NOMO-1 treated with dmso at 0.1 percent for 144 hours (cell line): ENCODE measurements around the gene RAB1A.
"Not testable (repeated sequence)": the region's sequence is repeated elsewhere in the genome, so short reads cannot be mapped to it uniquely, and the experiment has no call there.

Source experiments
- DNase-seq: peaks from one replicate; lab custom pipeline; 2025; ENCODE audit not compliant: unreplicated experiment; lab: John Stamatoyannopoulos, UW

The RAB1A gene

DNA sequence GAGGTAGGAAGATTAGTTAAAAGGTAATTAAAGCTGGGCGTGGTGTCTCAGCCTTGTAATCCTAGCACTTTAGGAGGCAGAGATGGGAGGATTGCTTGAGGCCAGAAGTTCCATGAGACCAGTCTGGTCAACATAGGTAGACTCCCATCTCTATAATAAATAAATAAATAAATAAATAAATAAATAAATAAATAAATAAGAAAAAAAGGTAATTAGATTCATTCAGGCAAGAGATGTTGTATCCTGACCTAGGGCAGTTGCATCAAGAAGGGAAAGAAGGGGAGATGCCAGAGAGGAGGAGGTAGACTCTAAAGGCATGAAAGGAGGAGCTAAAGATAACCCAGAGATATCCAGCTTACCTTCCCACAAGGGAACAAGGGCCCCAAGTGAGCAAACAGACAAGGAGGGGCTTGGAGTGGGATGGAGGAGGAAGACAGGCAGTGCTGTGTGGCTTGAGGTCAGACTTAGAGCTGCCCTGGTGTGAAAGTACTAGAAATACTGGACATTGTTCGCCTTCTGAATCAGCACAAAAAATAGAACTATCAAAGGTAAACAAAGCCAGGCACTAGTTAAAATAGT lies 7.4 kb upstream of the RAB1A start:
- DNase-seq, result no peak

DNA sequence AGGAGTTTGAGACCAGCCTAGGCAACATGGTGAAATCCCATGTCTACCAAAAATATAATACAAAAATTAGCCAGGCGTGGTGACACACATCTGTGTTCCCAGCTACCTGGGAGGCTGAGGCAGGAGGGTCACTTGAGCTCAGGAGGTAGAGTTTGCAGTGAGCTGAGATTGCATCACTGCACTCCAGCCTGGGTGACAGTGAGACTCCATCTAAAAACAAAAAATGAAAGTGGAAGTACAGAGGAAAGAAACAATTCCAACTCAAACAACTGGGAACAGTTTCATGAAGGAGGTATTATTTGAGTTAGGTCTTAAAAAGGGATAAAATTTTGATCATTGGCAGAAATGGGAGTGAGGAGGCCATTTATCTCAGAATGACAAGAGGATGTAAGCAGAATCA lies 6.3 kb upstream of the RAB1A start:
- no peak for DNase-seq

DNA sequence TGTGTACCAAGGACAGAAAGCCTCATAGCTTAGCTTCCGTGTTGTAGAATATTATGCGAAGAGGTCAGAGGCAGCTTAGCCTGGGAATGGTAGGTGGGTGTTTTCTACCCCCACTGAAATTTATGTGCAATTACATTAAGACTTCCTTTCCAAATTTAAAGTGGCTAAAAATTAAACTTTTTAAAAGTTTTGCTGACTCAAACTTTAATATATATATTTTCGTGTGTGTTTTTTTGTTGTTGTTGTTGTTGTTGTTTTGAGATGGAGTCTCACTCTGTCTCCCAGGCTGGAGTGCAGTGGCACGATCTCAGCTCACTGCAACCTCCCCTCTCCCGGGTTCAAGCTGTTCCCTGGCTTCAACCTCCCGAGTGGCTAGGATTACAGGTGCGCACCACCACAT lies 4.3 kb upstream of the RAB1A start:
- no peak for DNase-seq

DNA sequence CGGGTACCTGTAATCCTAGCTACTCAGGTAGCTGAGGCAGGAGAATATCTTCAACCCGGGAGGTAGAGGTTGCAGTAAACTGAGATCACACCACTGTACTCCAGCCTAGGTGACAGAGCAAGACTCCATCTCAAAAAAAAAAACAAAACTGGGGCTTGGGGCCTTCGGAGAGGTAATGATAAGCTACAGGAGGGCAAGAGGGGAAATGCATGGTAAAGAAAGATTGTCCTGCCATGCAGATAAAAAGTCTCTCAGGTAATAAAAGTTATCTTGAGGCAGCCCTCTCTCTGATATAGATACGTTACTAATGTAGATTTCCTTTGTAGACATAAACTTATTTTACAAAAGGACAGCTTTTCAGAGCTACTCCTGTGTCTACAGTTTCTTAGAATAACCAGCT lies 3.7 kb upstream of the RAB1A start:
- no peak for DNase-seq

DNA sequence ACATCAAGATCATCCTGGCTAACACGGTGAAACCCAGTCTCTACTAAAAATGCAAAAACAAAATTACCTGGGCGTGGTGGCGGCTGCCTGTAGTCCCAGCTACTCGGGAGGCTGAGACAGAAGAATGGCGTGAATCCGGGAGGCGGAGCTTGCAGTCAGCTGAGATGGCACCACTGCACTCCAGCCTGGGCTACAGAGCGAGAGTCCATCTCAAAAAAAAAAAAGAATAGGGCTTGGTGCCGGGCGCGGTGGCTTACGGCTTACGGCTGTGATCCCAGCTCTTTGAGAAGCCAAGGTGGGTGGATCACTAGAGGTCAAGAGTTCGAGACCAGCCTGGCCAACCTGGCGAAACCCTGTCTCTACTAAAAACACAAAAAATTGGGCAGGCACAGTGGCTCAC lies 3.0 kb upstream of the RAB1A start:
- not testable (repeated sequence) for DNase-seq

DNA sequence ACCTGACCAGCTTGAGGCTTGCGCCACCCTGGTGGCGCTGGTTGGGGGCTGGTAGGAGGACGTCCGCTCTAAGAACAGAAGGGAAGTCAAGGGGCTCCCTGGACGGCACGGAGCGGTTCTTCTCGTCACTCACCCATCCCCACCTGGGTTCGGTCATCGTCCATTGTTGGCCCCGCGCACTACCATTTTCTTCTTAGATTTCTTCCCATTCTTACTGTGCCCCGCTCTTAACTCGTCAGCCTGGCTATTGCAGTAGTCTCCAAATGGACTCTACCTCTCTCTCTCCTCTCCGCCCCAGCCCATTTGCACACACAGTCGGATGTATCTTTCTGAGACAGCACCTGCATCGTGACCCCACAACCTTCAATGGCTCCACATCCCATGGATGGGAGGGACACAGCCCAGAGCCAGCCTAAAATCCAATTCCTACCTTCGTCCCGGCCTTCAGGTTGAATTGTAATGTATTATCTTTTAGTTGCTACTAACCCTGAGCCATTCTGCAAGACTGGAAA lies 814 bp upstream of the RAB1A start:
- DNase-seq, result peak; percentile 66

DNA sequence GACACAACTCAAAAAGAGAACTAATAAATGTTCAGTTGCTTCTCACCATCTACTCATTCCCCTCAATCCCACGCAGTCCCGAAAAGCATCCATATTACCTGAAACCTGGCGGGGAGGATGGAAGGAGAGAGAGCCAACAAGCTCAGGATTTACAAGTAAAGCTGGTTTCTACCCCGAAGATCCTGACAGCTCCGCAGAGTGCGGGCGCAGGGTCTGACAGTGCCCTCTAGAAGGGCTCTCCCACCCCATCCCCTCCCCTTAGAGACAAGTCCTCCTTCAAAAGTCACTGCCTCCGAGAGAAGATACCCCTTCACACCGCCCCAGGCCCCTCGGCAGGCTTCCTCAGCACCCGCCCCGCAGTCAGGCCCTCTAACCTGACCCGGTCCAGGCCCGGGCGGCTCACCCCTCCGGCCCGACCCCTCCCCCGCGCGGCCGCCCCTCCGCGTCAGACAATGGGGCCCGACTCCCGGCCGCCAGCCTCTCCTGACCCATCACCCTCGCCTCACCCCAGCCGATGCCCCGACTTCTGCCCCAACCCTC lies 550 bp downstream of the RAB1A start:
- DNase-seq, result peak; percentile 9

DNA sequence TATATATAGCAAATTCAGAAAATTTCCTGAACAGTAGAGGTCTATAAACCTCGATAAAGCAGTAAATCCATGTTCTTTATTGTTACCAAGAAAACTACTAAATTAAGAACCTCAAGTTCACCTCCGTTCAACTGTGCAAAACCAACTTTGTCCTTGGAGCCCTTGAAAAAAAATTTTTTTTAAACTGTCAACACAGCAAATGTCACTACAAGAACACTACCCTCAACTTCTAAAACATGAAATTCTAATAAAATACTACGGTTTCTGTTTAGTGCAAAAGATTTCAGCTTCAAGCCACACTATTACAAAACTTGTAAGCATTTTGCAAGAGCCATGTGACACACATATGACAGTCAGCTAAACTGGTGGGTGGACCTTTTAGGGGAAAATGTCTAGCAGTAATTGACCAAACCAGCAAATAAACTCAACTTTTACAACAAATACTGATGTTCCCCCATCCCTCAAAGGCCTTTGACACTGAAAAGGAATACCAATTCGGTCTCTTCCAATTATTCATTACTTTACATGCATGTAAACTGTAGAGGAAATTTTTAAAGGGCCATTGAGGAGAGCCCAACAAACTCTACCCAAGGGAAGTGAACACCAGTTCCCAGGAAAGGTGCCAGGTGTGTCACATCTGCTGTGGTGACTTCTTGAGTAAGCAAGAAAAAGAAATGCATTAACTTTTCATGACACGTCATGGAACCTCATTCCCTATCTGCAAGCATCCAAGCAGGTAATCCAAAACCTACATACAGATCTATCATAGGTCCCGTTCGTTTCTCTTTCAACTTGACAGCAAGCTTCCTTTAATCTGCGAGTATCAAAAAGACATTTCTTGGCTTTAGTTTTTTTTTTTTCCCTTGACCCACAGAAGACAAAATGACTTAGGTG lies 1.4 kb downstream of the RAB1A start:
- DNase-seq, result peak; percentile 79

DNA sequence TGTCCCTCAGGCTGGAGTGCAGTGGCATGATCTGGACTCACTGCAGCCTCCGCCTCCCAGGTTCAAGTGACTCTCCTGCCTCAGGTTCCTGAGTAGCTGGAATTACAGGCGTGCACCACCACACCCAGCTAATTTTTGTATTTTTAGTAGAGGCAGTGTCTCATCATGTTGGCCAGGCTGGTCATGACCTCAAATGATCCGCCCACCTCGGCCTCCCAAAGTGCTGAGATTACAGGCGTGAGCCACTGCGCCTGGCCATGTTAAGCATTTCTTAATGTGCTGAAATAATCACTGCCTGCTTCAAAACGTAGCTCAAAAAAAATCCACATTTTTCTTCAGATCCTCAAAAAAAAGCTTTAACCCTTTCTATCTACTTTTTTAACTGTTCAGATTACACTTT lies 4.4 kb downstream of the RAB1A start:
- DNase-seq, result not testable (repeated sequence)

DNA sequence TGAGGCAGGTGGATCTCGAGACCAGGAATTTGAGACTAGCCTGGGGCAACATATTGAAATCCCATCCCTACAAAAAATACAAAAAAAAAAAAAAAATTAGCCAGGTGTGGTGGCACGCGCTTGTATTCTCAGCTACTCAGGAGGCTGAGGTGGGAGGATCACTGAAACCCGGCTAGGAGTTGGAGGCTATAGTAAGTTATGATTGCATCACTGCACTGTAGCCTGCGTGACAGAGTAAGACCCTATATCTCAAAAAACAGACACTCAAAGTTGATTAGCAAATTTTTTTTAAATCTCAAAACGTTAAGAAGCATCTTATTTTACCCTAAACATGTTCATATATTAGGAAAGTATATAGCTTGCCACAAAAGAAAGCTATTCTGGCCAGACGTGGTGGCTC lies 7.6 kb downstream of the RAB1A start:
- no peak for DNase-seq

DNA sequence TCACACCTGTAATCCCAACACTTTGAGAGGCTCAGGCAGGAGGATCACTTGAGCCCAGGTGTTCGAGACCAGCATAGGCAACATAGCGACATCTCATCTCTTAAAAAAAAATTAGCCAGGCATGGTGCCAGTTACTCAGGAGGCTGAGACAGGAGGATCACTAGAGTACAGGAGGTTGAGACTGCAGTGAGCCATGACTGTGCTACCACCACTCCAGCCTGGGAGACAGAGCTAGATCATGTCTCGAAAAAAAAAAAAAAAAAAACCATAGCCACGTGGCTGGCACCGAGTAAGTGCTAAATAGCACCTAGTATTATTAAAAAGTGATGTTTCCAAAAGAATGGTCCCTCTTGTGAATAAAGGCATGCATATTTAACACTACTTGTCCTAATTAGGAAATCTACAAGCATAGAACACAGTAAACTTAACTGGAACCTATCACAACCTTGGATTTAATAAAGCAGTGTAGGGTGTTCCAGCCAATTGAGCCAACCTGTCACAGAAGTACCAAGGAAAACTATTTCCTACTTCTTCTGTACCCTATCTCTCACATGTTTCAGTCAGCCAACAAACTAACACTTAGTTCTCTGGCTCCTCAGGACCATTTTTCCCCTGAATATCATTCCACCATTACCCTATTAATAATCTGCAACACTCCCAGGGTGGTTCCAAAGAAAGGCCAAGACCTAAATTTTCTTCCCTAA lies 8.8 kb downstream of the RAB1A start:
- DNase-seq, result no peak

DNA sequence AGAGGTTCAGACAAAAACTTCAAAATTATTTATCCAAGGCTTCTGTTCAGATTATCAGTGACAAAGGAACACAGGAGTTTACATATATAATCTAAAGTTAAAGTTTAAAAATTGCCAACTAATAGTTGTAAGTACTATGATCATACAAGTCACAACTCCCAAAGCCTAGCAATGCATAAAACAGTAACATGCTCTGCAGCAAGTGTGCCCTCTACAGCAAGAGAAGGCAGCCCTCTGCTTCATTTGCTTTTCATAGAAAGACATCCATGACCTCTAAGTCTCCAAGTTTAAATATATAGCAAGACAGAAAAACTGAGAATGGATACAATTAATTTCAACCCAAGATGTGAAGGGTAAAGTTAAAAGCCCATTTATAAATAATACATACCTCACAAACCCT lies 13.3 kb downstream of the RAB1A start:
- no peak for DNase-seq

DNA sequence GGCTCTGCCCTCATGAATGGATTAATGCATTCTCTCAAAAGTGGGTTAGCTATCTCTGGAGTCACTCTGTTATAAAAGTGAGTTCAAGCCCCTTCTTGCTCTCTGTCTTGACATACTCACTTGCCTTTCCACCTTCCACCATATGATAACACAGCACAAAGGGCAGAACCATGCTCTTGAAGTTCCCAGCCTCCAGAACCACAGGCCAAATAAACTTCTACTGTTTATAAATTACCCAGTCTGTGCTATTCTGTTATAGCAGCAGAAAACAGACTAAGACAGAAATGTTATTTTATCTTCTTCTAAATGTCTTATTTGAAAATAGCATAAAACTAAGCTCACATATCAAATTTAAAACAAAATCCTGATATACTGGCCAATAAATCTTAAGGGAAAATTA lies 15.0 kb downstream of the RAB1A start:
- DNase-seq, result no peak

DNA sequence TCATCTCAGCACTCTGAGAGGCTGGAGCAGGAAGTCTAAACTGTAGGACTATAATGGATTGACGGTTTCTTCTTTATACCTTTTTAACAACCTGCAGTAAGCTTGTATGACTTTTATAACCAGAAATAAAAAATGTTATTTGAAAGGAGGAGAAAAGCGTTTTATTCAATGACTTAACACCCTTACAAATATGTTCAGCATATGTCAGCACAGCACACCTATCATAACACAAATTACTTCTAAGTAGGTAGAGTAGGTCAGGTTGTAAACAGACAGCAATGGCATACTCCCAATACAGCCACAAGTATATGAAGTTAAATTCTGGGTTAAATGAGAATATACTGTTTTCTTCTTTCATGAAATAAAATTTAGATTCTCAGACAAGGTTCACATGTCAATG lies 16.1 kb downstream of the RAB1A start:
- no peak for DNase-seq

DNA sequence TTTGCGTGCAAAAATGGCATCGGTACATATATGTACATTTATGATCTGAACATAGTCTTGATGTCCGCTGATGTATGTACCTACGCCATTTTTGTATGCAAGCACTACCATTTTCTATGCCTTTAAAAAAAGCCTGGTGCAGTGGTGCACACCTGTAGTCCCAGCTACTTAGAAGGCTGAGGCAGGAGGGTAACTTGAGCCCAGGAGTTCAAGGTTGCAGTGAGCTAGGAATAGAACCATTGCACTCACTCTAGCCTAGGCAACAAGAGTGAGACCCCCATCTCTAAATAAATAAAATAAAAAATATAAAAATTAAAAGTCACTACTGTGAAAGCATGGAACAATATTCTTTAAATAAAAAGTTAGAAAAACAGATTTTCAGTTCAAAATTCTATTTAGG lies 16.7 kb downstream of the RAB1A start:
- DNase-seq, result no peak

DNA sequence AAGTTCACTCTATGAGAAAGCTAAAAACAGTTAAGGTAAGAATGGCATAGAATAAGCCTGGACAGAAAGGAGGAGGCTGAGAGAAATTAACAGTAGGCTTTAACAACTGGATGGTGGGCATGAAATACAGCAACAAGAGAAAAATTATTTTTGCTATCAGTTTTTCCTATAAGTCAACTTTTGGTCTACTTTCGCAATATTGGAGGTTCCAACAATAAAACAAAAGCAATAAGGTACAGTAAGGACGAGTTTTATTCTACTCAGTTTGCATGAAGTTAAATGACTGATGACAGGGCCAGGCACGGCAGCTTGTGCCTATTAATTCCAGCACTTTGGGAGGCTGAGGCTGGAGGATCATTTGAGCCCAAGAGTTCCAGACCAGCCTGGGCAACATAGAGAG lies 17.3 kb downstream of the RAB1A start:
- DNase-seq, result no peak

DNA sequence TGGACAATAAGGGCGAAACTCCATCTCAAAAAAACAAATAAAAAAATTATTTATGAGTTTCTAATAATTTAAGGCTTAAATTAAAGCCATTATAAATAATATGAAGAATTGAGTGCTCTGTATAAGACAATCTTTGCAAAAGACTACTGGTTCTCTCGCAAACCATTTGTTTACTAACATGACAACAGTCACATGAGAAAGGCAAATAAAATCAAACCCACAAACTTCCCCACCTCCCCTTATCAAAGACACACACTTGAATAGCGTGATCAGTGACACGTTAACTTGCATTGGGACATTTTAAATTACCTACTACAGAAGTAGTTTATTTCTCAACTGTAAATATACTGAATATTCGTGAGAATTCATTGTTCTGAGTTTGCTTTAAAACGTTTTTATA lies 21.1 kb downstream of the RAB1A start:
- no peak for DNase-seq

DNA sequence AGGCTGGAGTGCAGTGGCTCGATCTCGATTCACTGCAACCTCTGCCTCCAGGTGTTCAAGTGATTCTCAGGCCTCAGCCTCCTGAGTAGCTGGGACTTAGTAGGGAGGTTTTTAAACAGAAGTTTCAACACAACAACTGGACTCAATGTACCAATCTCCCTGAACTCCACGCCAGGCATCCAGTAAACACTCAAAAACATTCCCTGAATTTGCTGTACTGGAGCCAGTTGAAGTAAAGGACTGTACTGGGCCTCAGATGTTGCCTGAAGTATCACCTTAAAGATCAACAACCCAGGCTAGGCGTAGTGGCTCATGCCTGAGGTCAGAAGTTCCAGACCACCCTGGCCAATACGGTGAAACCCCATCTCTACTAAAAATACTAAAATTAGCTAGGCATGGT lies 22.4 kb downstream of the RAB1A start:
- no peak for DNase-seq

DNA sequence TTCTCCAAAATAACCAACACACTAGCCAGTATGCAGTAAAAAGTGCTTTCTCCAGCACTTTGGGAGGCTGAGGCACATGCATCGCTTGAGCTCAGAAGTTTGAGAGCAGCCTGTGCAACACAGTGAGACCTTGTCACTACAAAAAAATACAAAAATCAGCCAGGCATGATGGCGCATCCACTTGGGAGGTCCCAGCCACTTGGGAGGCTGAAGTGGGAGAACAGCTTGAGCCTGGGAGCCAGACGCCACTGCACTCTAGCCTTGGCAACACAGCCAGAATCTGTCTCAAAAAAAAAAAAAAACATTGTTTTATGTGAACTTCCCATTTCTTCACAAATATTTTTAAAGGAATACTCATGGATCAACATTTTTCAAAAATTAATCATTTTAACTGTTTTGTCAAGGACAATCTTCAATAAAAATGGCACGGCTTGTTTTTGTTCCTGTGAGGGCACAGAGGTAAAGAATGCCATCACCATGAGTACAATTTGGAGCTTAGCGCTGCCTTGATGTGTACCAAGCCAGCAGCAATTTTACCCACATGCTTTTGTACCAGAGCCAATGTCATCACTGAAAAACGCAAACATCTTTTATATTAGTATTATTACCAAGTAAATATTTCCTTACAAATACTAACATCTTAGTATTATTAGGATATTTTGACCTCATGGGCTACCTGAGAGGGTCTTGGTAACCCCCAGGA lies 26.7 kb downstream of the RAB1A start:
- no peak for DNase-seq

DNA sequence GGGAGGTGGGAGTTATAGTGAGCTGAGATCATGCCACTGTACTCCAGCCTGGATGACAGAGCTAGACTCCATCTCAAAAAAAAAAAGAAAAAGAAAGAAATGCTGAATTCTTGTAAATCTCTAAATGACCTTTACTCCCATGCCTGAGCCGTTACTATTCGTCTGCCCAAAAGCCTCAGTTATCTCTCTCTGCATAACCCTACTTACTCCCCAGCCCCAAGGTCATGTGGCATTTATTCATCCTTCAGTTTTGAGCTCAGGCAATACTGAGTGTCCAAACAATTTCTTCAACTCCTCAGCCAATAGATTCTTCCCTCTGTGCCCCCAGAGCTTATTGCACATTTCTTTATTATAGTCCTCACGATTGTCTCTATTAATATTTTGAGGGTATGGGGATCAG lies 28.8 kb downstream of the RAB1A start:
- DNase-seq, result no peak

DNA sequence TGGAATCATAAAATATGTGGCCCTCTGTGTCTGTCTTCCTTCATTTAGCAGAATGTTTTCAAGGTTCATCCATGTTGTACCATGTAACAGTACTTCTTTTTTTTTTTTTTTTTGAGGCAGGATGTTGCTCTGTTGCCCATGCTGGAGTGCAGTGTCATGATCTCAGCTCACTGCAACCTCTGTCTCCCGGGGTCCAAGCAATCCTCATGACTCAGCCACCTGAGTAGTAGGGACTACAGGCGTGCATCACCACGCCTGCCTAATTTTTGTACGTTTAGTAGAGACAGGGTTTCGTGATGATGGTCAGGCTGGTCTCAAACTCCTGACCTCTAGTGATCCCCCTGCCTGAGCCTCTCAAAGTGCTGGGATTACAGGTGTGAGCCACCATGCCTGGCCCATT lies 31.2 kb downstream of the RAB1A start:
- no peak for DNase-seq
